WTC11 (cell line): ENCODE data around the gene NUDT17.

Experiments
- CTCF ChIP-seq: fragments of 200-600 bp; IDR thresholded peaks from 2 replicates; pipeline ENCODE4 v1.8.0; 2022; ENCODE audit warnings: antibody characterized with exemption
- SP1 ChIP-seq: sonication (generic); formaldehyde crosslinking; conservative IDR thresholded peaks from 2 replicates; pipeline ENCODE4 v1.8.1; 2022; ENCODE audit warnings: missing genetic modification reagents
- TCF7 ChIP-seq: sonication (generic); formaldehyde crosslinking; IDR thresholded peaks from 2 replicates; pipeline ENCODE4 v1.8.0; 2022; ENCODE audit warnings: mild to moderate bottlenecking, low read depth, missing genetic modification reagents, moderate library complexity

- TF ChIP-seq CTCF (no peak), SP1 (CRISPR knock-in tag) (no peak), TCF7 (CRISPR knock-in tag) (no peak)
These were observed 38.6 kb upstream of the NUDT17 start for GRCh38 chr1:145806844-145807243.
